PFSK-1 (cell line): ENCODE results near the gene VEZF1.

Experiments used
- FOXP2 ChIP-seq: optimal IDR thresholded peaks from 2 replicates; pipeline ENCODE3; 2011; ENCODE audit warnings: borderline replicate concordance, control low read depth, inconsistent platforms; ENCODE audit not compliant: insufficient read depth; ENCODE audit errors: extremely low read length, extremely low read depth
- POLR2AphosphoS5 ChIP-seq: IDR thresholded peaks from 2 replicates; pipeline ENCODE4 v1.6.1; 2012; ENCODE audit warnings: low read depth, mild to moderate bottlenecking, control low read depth, low read length, moderate library complexity
- REST ChIP-seq, 2 experiments: IDR thresholded peaks; 2 replicates each; pipeline versions ENCODE4 v1.6.1 to v1.8.0; 2011 to 2012; ENCODE audit warnings: low read depth in 2 of 2, low read length in 2 of 2, control low read depth in 1 of 2, inconsistent platforms in 1 of 2, mild to moderate bottlenecking in 1 of 2, moderate library complexity in 1 of 2; ENCODE audit not compliant: insufficient read depth in 1 of 2
- SIN3A ChIP-seq: IDR thresholded peaks from 2 replicates; pipeline ENCODE4 v1.6.1; 2012; ENCODE audit warnings: mild to moderate bottlenecking, low read length, moderate library complexity, borderline replicate concordance; ENCODE audit not compliant: insufficient read depth
- TAF1 ChIP-seq: IDR thresholded peaks from 2 replicates; pipeline ENCODE4 v1.6.1; 2012; ENCODE audit warnings: low read length, control low read depth, borderline replicate concordance; ENCODE audit not compliant: insufficient read depth

Gene VEZF1

GRCh38 chr17:57926723-57927047, 61.4 kb downstream of the VEZF1 start:
- TF ChIP-seq TAF1 (no peak), REST (IDR thresholded peaks at IDR 0.05; ENCODE audit: insufficient read depth in 1 of 2, low read depth in 2 of 2, low read length in 2 of 2) (0 out of 4 replicates have a peak, but pooled peaks of 1 of the 2 experiments have one; percentile 57), SIN3A (0 out of 2 replicates have a peak, but pooled peaks have one; percentile 58), FOXP2 (no peak)

- no peak for TF ChIP-seq POLR2AphosphoS5
- TF ChIP-seq SIN3A = no peak
- TF ChIP-seq REST (IDR thresholded peaks at IDR 0.05; ENCODE audit: insufficient read depth in 1 of 2, low read depth in 2 of 2, low read length in 2 of 2) = no peak
- no peak for TF ChIP-seq FOXP2
- no peak for TF ChIP-seq TAF1
These were observed 62.6 kb downstream of the VEZF1 start for GRCh38 chr17:57925361-57925990.

GRCh38 chr17:57924677-57925076, 63.4 kb downstream of the VEZF1 start:
- TF ChIP-seq SIN3A (no peak), POLR2AphosphoS5 (no peak), TAF1 (no peak), FOXP2 (no peak), REST (IDR thresholded peaks at IDR 0.05; ENCODE audit: insufficient read depth in 1 of 2, low read depth in 2 of 2, low read length in 2 of 2) (no peak)
